Measurements from ENCODE around the gene TMBIM1. TPM values are rescaled to one million over a fixed set of nuclear protein-coding genes. Genes with fewer than 3 reads are reported as not detected.

The TMBIM1 gene
- total RNA-seq, 6 experiments from 2014 or later = 101 to 160 (median 126) TPM

DNA sequence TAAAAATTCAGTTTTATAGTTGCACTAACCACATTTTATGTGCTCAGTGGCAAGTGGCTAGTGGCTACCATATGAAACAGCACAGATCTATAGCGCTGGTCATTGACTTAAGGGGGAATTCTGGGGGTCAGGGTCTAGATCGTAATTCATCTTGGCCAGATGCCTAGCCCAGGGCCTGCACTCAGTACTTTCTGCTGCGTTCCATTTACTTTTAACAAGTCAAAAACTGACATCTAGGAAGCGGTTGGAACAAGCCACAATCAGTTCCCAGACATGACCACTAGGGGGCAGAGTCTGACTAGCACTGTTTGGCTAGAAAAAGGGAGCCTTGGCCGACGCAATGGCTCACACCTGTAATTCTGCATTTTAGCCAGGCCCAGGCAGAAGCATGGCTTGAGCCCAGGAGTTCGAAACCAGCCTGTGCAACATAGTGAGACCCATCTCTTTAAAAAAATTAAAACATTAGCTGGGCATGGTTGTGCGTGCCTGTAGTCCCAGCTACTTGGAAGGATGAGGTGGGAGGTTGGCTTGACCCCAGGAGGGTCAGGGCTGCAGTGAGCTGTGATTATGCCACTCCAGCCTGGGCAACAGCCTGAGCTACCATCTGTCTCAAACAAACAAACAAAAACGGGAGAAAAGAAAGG lies 9.0 kb upstream of the TMBIM1 start:
- ATAC-seq (peak; percentile 85 to 93 (median 87)), DNase-seq (peak; percentile 68 to 87 (median 78))
- Histone ChIP-seq H3K4me1 (peaks cover 0 to 23% (median 10%) of the 10 kb centered on the region in 4 donors), H3K36me3 (no peaks in the 10 kb centered on the region), H3K9me3 (no peaks in the 10 kb centered on the region), H3K27me3 (no peaks in the 10 kb centered on the region), H3K27ac (no peak overlapping the region), H3K4me3 (no peak overlapping the region)
- no peak for TF ChIP-seq POLR2A (IDR thresholded peaks at IDR 0.05)
- TF ChIP-seq CTCF (IDR thresholded peaks at IDR 0.05) = peak; percentile 96 to 97 (median 96)
- 5% methylated on average over 9 of the region's 9 CpGs for WGBS (ENCODE audit: insufficient coverage, low coverage, low lambda C conversion rate, missing lambda C conversion rate)
- intact Hi-C loops (cut with DNase I) = loop anchor here (5.0 to 10.0 kb wide), 3 partner anchors 54 to 94 kb away; partner anchors contain the start of genes CATIP (in 2 of the 2) and CTDSP1 (in 1 of the 2)

GRCh38 chr2:218300141-218300540 lies 7.8 kb upstream of the TMBIM1 start:
- Histone ChIP-seq H3K4me1 (peaks cover 0 to 14% (median 6%) of the 10 kb centered on the region in 4 donors), H3K9me3 (no peaks in the 10 kb centered on the region), H3K4me3 (no peak overlapping the region), H3K36me3 (no peaks in the 10 kb centered on the region), H3K27ac (no peak overlapping the region), H3K27me3 (no peaks in the 10 kb centered on the region)
- DNase-seq = no peak
- WGBS (ENCODE audit: insufficient coverage, low coverage, low lambda C conversion rate, missing lambda C conversion rate) = 69% methylated on average over 4 of the region's 4 CpGs
- no peak for ATAC-seq
- TF ChIP-seq POLR2A (IDR thresholded peaks at IDR 0.05) = no peak
- no peak for TF ChIP-seq CTCF (IDR thresholded peaks at IDR 0.05)
- intact Hi-C loops (cut with DNase I) = loop anchor here (5.0 to 10.0 kb wide), 3 partner anchors 55 to 95 kb away; partner anchors contain the start of genes CATIP (in 2 of the 2) and CTDSP1 (in 1 of the 2)

- H3K4me3 ChIP-seq = no peak overlapping the region
- H3K36me3 ChIP-seq = no peaks in the 10 kb centered on the region
- H3K9me3 ChIP-seq = no peaks in the 10 kb centered on the region
- no peak for ATAC-seq
- peaks cover 0 to 25% (median 15%) of the 10 kb centered on the region in 4 donors for H3K4me1 ChIP-seq
- intact Hi-C loops (cut with DNase I) = no loop called here
- 58% methylated on average over 6 of the region's 6 CpGs for WGBS (ENCODE audit: insufficient coverage, low coverage, low lambda C conversion rate, missing lambda C conversion rate)
- no peak for TF ChIP-seq POLR2A (IDR thresholded peaks at IDR 0.05)
- no peak for TF ChIP-seq CTCF (IDR thresholded peaks at IDR 0.05)
- peak overlapping the region in 1 of 3 donors; percentile 40 for H3K27ac ChIP-seq
- no peaks in the 10 kb centered on the region for H3K27me3 ChIP-seq
- no peak for DNase-seq
These were observed 6.1 kb upstream of the TMBIM1 start for GRCh38 chr2:218298314-218298875.

GRCh38 chr2:218296847-218297246 lies 4.5 kb upstream of the TMBIM1 start:
- TF ChIP-seq POLR2A (IDR thresholded peaks at IDR 0.05) (no peak), CTCF (IDR thresholded peaks at IDR 0.05) (peak in 1 of 4 donors; percentile 18)
- Histone ChIP-seq H3K36me3 (no peaks in the 10 kb centered on the region), H3K4me1 (peaks cover 0 to 33% (median 19%) of the 10 kb centered on the region in 4 donors), H3K27ac (peak overlapping the region in 1 of 3 donors; percentile 31), H3K4me3 (no peak overlapping the region), H3K9me3 (no peaks in the 10 kb centered on the region), H3K27me3 (no peaks in the 10 kb centered on the region)
- ATAC-seq (no peak), DNase-seq (no peak)
- intact Hi-C loops (cut with DNase I) = no loop called here
- 17% methylated on average over 6 of the region's 7 CpGs for WGBS (ENCODE audit: insufficient coverage, low coverage, low lambda C conversion rate, missing lambda C conversion rate)

Measured in right lobe of liver (tissue), 6 donors.